A549 (cell line): ENCODE data around the gene SYNGR4.

Experiments used
- CHD4 ChIP-seq: fragments of 200-600 bp; sonication (generic); IDR thresholded peaks from 2 replicates; pipeline ENCODE4 v1.6.1; 2016; ENCODE audit warnings: antibody characterized with exemption, mild to moderate bottlenecking, borderline replicate concordance
- CTCF ChIP-seq: fragments of >200 bp; sonication (Bioruptor Twin); formaldehyde crosslinking; IDR thresholded peaks from 3 replicates; pipeline ENCODE4 v1.5.1; 2016
- HMGXB4 ChIP-seq: fragments of 250-450 bp; sonication (Bioruptor Pico); IDR thresholded peaks from 2 replicates; pipeline ENCODE4 v1.5.0; 2021; ENCODE audit warnings: mild to moderate bottlenecking, moderate library complexity, borderline replicate concordance
- JUN ChIP-seq, 2 experiments: fragments of >200 bp; sonication (Bioruptor Twin); formaldehyde crosslinking; IDR thresholded peaks; 2 replicates in 1 of 2; 3 replicates in 1 of 2; pipeline ENCODE4 v1.6.1; 2016 to 2017
- MAX ChIP-seq: IDR thresholded peaks from 2 replicates; pipeline ENCODE4 v1.6.1; 2012
- PHF8 ChIP-seq: fragments of 200-600 bp; sonication (generic); IDR thresholded peaks from 2 replicates; pipeline ENCODE4 v1.6.1; 2016; ENCODE audit warnings: low read depth, mild to moderate bottlenecking, antibody characterized with exemption, moderate library complexity, borderline replicate concordance
- POLR2A ChIP-seq: IDR thresholded peaks from 2 replicates; pipeline ENCODE4 v1.6.1; 2012; ENCODE audit warnings: mild to moderate bottlenecking, low read length
- RFX5 ChIP-seq: fragments of 450-650 bp; IDR thresholded peaks from 2 replicates; pipeline ENCODE4 v1.7.1; 2014; ENCODE audit warnings: antibody characterized with exemption, mild to moderate bottlenecking, moderate library complexity
- RNF2 ChIP-seq: fragments of 200-600 bp; sonication (generic); IDR thresholded peaks from 2 replicates; pipeline ENCODE4 v1.6.1; 2016; ENCODE audit warnings: low read depth, mild to moderate bottlenecking, antibody characterized with exemption, moderate library complexity, borderline replicate concordance
- TP53 ChIP-seq: fragments of 250-450 bp; sonication (Bioruptor Pico); IDR thresholded peaks from 2 replicates; pipeline ENCODE4 v1.5.0; 2021; ENCODE audit warnings: mild to moderate bottlenecking, moderate library complexity

- no peak for TF ChIP-seq CTCF
- no peak for TF ChIP-seq CHD4
- no peak for TF ChIP-seq RFX5
- no peak for TF ChIP-seq HMGXB4
- TF ChIP-seq RNF2, result no peak
- TF ChIP-seq TP53, result no peak
- no peak for TF ChIP-seq MAX
- no peak for TF ChIP-seq POLR2A
- TF ChIP-seq JUN (IDR thresholded peaks at IDR 0.05), result no peak
- TF ChIP-seq PHF8, result no peak
These were observed 32.6 kb downstream of the SYNGR4 start for GRCh38 chr19:48396824-48397176.
